Hepatocyte (in vitro differentiated cells): ENCODE results near the gene TFIP11. TPM values are rescaled to one million over a fixed set of nuclear protein-coding genes. Genes with fewer than 3 reads are reported as not detected.
A peak's percentile ranks its signal among the peaks of the same experiment; 100 is the strongest.

ENCODE experiments used
- DNase-seq: peaks from one replicate; pipeline ENCODE4 v3.0.0-alpha.2; 2016; ENCODE audit warnings: low spot score
- H2AFZ ChIP-seq: fragments of 200-600 bp; sonication (generic); 2 replicates; pipeline ENCODE4 v1.6.0; 2016; ENCODE audit warnings: antibody characterized with exemption, mild to moderate bottlenecking
- H3K27ac ChIP-seq: fragments of 200-600 bp; sonication (generic); 2 replicates; pipeline ENCODE4 v1.5.1; 2016; ENCODE audit warnings: mild to moderate bottlenecking
- H3K27me3 ChIP-seq: fragments of 200-600 bp; sonication (generic); 2 replicates; pipeline ENCODE4 v1.6.1; 2016
- H3K36me3 ChIP-seq: fragments of 200-600 bp; sonication (generic); replicated peaks from 2 replicates; pipeline ENCODE4 v1.5.1; 2016; ENCODE audit warnings: low read depth; ENCODE audit not compliant: insufficient read depth
- H3K4me1 ChIP-seq: fragments of 200-600 bp; sonication (generic); 2 replicates; pipeline ENCODE4 v1.5.1; 2016; ENCODE audit warnings: mild to moderate bottlenecking, moderate library complexity; ENCODE audit not compliant: insufficient read depth
- H3K4me2 ChIP-seq: fragments of 200-600 bp; sonication (generic); 2 replicates; pipeline ENCODE4 v1.6.0; 2016
- H3K4me3 ChIP-seq: fragments of 200-600 bp; sonication (generic); 2 replicates; pipeline ENCODE4 v1.5.1; 2016; ENCODE audit warnings: mild to moderate bottlenecking
- H3K79me2 ChIP-seq: fragments of 200-600 bp; sonication (generic); 2 replicates; pipeline ENCODE4 v1.6.0; 2017; ENCODE audit warnings: mild to moderate bottlenecking
- H3K9me2 ChIP-seq: fragments of 200-600 bp; sonication (generic); replicated peaks from 2 replicates; pipeline ENCODE4 v1.6.0; 2017; ENCODE audit warnings: mild to moderate bottlenecking; ENCODE audit not compliant: insufficient read depth
- H3K9me3 ChIP-seq: fragments of 200-600 bp; sonication (generic); 2 replicates; pipeline ENCODE4 v1.5.1; 2016; ENCODE audit warnings: low read depth, mild to moderate bottlenecking
- H4K20me1 ChIP-seq: fragments of 200-600 bp; sonication (generic); 2 replicates; pipeline ENCODE4 v1.6.0; 2016; ENCODE audit warnings: mild to moderate bottlenecking; ENCODE audit not compliant: insufficient read depth, poor library complexity, severe bottlenecking
- EZH2 ChIP-seq: fragments of 200-600 bp; sonication (generic); IDR thresholded peaks from 2 replicates; pipeline ENCODE4 v1.6.1; 2016; ENCODE audit warnings: antibody characterized with exemption, mild to moderate bottlenecking, borderline replicate concordance
- EZH2phosphoT487 ChIP-seq: fragments of 200-600 bp; sonication (generic); IDR thresholded peaks from one replicate; pipeline ENCODE4 v1.6.1; 2018; ENCODE audit warnings: antibody characterized with exemption, mild to moderate bottlenecking, low read depth, moderate library complexity; ENCODE audit not compliant: unreplicated experiment, severe bottlenecking
- WGBS: methylation state at CpG from one replicate; pipeline ENCODE4 v1.1.6; 2016; ENCODE audit warnings: low lambda C conversion rate; ENCODE audit errors: missing lambda C conversion rate; 5-methylcytosine and 5-hydroxymethylcytosine counted together
- polyA plus RNA-seq: library from polyadenylated mRNA; unstranded; fragments of >200 nt; fragmentation: Nextera tagmentation; extraction: Ambion mirVana; gene quantifications from 2 replicates; pipeline ENCODE4 v1.2.1, GENCODE V29; 2016
- total RNA-seq: library from RNA; depleted of rRNA; stranded (reverse); fragments of >200 nt; gene quantifications from 2 replicates; pipeline ENCODE4 v1.2.3, GENCODE V29; 2014
- TF ChIP-seq, protein P1 (sequence below): fragments of 200-600 bp; sonication (generic); IDR thresholded peaks from 2 replicates; pipeline ENCODE4 v1.5.1; 2016; ENCODE audit warnings: antibody characterized with exemption, mild to moderate bottlenecking; ENCODE audit not compliant: poor library complexity

Gene TFIP11
- total and polyA plus RNA-seq, 2 experiments from 2014 or later, result 19.6 to 21.3 TPM

DNA sequence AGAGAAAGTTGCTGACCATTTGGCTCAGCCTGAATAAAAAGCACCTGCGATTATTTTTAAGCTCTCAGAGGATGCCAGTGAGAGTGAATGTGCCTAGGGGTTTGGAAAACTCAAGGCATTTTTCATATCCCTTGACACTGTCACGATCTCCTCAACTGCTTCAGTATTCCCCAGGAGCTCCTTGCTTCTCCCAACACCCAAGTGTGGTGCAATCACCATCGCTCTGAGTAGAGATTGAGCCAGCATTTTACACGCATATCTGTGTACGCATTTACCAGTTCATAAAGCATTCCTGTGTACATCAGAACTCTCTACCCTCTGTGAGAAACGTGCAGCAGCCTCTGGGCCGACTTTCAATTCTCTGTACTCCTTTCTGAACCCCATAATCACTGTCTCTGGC is 27.3 kb downstream of the TFIP11 start:
- Histone ChIP-seq H3K9me2 (no peaks in the 10 kb centered on the region), H3K4me2 (peak overlapping the region; percentile 73), H3K4me1 (peaks cover 22% of the 10 kb centered on the region), H4K20me1 (no peaks in the 10 kb centered on the region), H3K27ac (peak overlapping the region; percentile 99), H3K27me3 (no peaks in the 10 kb centered on the region), H3K36me3 (no peaks in the 10 kb centered on the region), H3K79me2 (peaks cover 48% of the 10 kb centered on the region), H2AFZ (no peak overlapping the region), H3K4me3 (peak overlapping the region; percentile 91), H3K9me3 (no peaks in the 10 kb centered on the region)
- WGBS, result 76% methylated on average over 7 of the region's 7 CpGs
- DNase-seq, result no peak
- no peak for TF ChIP-seq EZH2
- TF ChIP-seq EZH2phosphoT487, result no peak
- TF ChIP-seq, protein P1, sequence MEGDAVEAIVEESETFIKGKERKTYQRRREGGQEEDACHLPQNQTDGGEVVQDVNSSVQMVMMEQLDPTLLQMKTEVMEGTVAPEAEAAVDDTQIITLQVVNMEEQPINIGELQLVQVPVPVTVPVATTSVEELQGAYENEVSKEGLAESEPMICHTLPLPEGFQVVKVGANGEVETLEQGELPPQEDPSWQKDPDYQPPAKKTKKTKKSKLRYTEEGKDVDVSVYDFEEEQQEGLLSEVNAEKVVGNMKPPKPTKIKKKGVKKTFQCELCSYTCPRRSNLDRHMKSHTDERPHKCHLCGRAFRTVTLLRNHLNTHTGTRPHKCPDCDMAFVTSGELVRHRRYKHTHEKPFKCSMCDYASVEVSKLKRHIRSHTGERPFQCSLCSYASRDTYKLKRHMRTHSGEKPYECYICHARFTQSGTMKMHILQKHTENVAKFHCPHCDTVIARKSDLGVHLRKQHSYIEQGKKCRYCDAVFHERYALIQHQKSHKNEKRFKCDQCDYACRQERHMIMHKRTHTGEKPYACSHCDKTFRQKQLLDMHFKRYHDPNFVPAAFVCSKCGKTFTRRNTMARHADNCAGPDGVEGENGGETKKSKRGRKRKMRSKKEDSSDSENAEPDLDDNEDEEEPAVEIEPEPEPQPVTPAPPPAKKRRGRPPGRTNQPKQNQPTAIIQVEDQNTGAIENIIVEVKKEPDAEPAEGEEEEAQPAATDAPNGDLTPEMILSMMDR, result no peak

DNA sequence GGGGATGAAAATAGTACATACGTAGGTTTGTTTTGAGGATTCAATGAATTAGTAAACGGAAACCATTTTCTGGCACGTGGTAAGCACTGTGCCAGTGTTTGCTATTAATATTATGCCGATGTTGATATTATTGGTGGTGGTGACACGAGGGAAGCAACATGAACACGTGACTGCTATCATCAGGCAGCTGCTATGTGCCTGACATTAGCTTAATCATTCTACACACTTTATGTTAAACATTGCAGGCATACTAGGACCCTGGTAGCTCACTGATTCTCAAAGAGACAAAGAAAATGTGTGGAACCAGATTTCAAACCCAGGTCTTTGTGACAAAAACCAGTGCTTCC is 27.9 kb downstream of the TFIP11 start:
- Histone ChIP-seq H3K79me2 (peaks cover 48% of the 10 kb centered on the region), H3K9me2 (no peaks in the 10 kb centered on the region), H3K36me3 (no peaks in the 10 kb centered on the region), H3K9me3 (no peaks in the 10 kb centered on the region), H2AFZ (peak overlapping the region; percentile 78), H3K4me1 (peaks cover 23% of the 10 kb centered on the region), H3K4me2 (peak overlapping the region; percentile 73), H3K27me3 (no peaks in the 10 kb centered on the region), H3K27ac (peak overlapping the region; percentile 99), H4K20me1 (no peaks in the 10 kb centered on the region), H3K4me3 (peak overlapping the region; percentile 91)
- TF ChIP-seq EZH2phosphoT487 (no peak), EZH2 (no peak)
- TF ChIP-seq, protein P1, result no peak
- WGBS, result 18% methylated on average over 6 of the region's 6 CpGs
- DNase-seq, result no peak

DNA sequence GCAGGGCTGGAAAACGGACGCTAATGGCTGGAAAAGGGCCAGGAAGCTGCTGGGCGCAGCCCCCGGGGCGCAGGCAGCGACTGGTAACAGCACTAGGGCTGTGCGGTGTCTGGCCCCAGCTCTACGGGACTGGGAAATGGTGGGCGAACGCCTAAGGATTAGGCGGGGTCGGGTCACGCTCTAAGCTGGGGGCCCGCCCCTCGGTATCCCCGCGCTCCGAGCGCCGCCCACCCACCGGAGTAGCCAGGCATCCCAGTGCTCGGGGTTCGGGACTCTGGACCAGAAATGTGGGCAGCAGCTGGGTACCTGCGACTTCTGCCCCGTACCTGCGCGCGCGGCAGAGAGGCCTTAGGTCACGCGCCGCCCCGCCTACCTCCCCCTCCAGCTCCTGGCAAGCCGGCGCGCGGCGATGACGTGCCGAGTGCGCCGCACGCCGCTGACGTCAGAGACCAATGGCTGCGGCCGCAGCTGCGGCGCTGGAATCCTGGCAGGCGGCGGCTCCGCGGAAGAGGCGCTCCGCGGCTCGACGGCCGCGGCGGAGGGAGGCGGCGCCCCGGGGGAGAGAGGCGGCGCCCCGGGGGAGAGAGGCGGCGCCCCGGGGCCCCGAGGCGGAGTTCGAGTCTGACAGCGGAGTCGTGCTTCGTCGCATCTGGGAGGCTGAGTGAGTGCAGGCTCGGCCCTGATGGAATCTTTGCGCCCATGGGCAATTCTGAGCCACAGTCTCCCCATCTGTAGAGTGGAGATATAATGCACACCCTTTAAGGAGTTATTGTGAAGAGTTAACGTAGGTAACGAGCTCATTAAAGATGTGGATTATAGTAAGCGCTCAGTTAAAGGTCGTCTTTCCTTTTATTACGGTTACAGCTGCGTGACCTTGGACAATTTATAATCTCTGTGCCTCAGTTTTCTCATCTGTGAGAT is 28.6 kb downstream of the TFIP11 start, which contains the start of the genes HPS4 and SRRD:
HPS4 (minus strand) TSS at position 345 of the 921 bp plus-strand sequence. CDS start 2,021 bp downstream, outside the sequence.
SRRD (plus strand) TSS at position 439 of the 921 bp plus-strand sequence; CDS start at position 453, 14 bp downstream.
- TF ChIP-seq EZH2 (no peak), EZH2phosphoT487 (no peak)
- TF ChIP-seq, protein P1, result no peak
- H3K27ac ChIP-seq, result peak within 1 kb of the TSS; percentile 99
- peaks cover 28% of the 10 kb centered on the region for H3K4me1 ChIP-seq
- no peaks in the 10 kb centered on the region for H3K27me3 ChIP-seq
- no peaks in the 10 kb centered on the region for H3K36me3 ChIP-seq
- peak within 1 kb of the TSS; percentile 86 for H2AFZ ChIP-seq
- peak within 1 kb of the TSS; percentile 91 for H3K4me3 ChIP-seq
- 1% methylated on average over 67 of the region's 85 CpGs for whole genome bisulfite sequencing
- DNase-seq, result peak; percentile 98
- no peaks in the 10 kb centered on the region for H3K9me3 ChIP-seq
- no peaks in the 10 kb centered on the region for H3K9me2 ChIP-seq
- H3K79me2 ChIP-seq, result peaks cover 52% of the 10 kb centered on the region
- H3K4me2 ChIP-seq, result peak within 1 kb of the TSS; percentile 79
- H4K20me1 ChIP-seq, result no peaks in the 10 kb centered on the region
